GM13976 (cell line): Measurements from ENCODE around the gene SEMA6A.

Source experiments
- DNase-seq: peaks from one replicate; pipeline ENCODE4 v3.0.0; 2012; ENCODE audit warnings: low spot score
- in situ Hi-C: fragments of 300-500 bp; cut with MboI; formaldehyde crosslinking; loops from one replicate; pipeline ENCODE4 v1.12.0; 2022; ENCODE audit warnings: low sequenced_read_pairs, mixed read lengths, inconsistent platforms; ENCODE audit not compliant: unreplicated experiment
- TF ChIP-seq, protein P1 (sequence below): IDR thresholded peaks from 2 replicates; pipeline ENCODE4 v1.5.1; 2012; ENCODE audit warnings: borderline replicate concordance, mild to moderate bottlenecking; ENCODE audit not compliant: insufficient read depth; ENCODE audit errors: extremely low read depth, missing control alignments, control extremely low read depth

SEMA6A gene

DNA sequence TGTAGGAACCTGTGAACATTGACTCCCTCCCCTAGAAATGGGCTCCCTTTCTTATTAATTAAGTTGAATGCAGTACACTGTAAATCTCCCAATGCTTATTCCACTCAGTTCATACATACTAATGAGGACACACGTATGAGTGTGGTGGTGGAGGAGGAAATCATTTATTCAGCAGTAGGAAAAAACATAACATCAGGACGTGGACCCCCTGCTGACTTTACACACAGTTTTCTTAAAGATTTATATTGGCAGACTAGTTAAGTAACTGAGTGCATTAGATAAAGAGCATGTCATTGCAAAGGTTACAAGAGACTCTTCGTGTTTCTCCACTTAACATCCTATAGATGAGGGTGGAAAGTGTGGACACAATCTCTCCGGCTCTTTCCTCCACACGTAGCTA is 37.8 kb upstream of the SEMA6A start:
- no peak for DNase-seq
- TF ChIP-seq, protein P1, sequence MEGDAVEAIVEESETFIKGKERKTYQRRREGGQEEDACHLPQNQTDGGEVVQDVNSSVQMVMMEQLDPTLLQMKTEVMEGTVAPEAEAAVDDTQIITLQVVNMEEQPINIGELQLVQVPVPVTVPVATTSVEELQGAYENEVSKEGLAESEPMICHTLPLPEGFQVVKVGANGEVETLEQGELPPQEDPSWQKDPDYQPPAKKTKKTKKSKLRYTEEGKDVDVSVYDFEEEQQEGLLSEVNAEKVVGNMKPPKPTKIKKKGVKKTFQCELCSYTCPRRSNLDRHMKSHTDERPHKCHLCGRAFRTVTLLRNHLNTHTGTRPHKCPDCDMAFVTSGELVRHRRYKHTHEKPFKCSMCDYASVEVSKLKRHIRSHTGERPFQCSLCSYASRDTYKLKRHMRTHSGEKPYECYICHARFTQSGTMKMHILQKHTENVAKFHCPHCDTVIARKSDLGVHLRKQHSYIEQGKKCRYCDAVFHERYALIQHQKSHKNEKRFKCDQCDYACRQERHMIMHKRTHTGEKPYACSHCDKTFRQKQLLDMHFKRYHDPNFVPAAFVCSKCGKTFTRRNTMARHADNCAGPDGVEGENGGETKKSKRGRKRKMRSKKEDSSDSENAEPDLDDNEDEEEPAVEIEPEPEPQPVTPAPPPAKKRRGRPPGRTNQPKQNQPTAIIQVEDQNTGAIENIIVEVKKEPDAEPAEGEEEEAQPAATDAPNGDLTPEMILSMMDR = no peak
- in situ Hi-C loops = no loop called here

DNA sequence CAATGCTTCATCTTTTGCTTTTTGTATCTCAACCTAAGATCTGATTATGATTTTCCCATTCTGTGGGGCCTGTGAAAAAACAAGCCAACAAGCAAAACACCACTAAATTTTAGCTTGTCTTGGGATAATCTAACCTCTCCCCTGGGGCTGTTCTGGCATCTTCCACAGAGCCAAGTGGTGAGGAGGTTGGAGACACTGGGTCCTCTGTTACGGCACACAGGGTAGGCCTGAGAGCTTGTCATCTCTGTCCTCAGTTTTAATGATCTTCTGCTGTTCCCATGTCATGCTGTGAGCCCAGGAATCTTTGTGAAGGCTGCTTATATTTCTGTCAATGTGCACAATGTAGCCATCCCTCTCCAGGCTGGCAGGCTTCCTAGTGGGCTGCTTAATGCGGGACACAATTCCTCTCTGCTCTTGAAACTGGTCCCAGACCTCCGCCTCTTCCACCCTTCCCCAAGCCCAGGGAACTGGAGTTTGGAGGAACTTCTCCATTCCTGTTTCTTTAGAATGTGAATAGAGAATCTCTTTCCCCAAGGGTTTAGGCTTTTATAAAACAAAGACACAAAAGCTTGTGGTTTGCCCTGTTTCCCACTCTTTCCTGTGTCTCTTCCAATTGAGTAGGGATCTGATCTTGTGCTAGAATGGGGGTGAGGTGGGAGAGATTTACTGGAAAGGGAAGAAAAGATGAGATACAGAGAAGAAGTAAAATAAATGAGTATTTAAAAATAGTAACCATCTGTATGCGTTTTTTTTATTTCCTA is 30.9 kb upstream of the SEMA6A start:
- in situ Hi-C loops = no loop called here
- TF ChIP-seq, protein P1 = no peak
- DNase-seq = no peak

DNA sequence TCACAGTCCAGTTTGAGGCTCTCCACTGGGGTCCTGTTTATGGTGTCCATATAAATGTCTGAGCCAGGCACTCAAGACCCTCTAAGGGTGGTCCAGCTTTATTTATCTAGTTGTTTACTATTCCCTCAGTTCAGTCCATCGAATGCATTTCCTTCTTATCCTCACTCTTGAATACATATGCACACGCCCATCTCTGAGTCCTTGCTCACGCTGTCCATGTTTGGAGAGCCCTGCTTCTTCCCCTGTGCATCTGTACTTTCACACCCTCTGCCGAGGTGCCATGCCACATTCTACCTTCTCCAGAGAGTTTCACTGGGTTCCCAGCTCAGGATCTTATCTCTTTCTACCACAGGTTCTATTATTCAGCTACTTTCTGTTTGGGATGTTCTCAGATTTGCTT is 30.2 kb upstream of the SEMA6A start:
- in situ Hi-C loops = no loop called here
- DNase-seq = no peak
- TF ChIP-seq, protein P1 = no peak

DNA sequence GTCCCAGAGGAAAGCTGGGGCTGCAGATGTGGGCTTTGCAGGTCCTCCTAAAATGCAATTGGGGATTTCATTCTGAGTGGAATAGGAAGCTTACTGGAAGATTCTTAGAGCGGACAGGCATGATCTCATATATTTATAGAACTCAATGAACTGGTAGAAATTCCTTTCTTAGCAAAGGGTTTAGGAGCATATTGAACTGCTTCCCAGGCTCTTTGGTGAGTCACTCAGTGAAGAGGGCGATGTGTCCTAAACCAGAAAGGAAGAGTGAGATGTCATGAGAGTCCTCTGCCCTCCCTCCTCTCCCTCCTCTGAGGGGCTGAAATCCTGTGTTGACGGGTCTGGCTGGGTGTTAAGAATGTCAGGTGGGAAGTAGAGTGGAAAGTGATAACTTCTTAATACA is 26.3 kb upstream of the SEMA6A start:
- TF ChIP-seq, protein P1 = no peak
- no peak for DNase-seq
- in situ Hi-C loops = no loop called here

DNA sequence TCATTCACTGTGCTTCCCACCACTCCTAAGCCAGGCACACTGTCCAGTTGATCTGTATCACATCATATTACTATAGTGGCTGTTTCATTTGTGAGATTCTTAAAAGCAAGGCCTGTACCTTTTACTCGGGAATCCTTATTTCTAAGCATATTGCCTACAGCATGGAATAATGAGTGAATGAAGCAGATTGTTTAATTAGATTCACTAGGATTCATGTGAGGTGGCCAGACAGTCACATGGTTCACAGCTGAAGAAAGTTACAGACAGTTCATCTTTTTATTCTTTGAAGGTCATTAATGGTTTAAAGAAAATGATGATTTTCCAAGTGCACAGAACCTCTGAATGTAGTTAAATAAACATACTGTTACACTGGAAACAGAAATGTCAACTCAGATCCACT is 24.3 kb upstream of the SEMA6A start:
- no peak for DNase-seq
- in situ Hi-C loops = no loop called here
- TF ChIP-seq, protein P1 = no peak

DNA sequence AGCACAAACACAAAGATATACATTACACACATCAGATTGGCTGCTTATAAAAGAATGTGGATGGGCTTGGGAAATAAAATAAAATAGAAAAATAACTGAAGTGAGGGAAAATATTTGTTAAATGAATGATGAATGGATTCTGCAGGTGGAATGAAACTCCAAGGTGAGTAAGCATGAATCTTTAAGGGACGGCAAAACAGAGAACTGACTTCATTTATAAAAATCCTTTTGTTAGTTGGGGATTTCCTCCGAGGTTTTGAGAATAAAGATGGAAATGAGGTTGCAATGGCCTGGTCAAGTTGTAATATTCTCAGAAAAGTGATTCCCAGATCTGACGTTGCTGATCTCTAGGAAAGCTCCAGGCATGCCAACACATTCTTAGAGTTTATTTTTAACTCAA is 20.9 kb upstream of the SEMA6A start:
- TF ChIP-seq, protein P1 = no peak

More for the DNA sequence above, 20.9 kb upstream of the SEMA6A start:
- DNase-seq = no peak
- in situ Hi-C loops = no loop called here
